Liver (tissue), 9 donors: ENCODE data around the gene ZGRF1. TPM values are rescaled to one million over a fixed set of nuclear protein-coding genes. Genes with fewer than 3 reads are reported as not detected.
"Not testable (repeated sequence)": the region's sequence is repeated elsewhere in the genome, so short reads cannot be mapped to it uniquely, and the experiment has no call there.

Source experiments
- DNase-seq: peaks from one replicate; pipeline ENCODE4 v3.0.0-alpha.2; 2017; ENCODE audit warnings: low spot score
- H3K27ac ChIP-seq, 2 donors: one replicate each; pipeline ENCODE4 v1.7.0; 2013; ENCODE audit warnings: inconsistent platforms in 2 of 2, low read length in 2 of 2, control low read depth in 1 of 2, low read depth in 1 of 2, mild to moderate bottlenecking in 1 of 2
- H3K27me3 ChIP-seq, 4 donors: one replicate each; pipeline versions ENCODE4 v1.6.1 to v1.7.0; 2013; ENCODE audit warnings: low read length in 3 of 4, inconsistent platforms in 1 of 4, mild to moderate bottlenecking in 1 of 4, moderate library complexity in 1 of 4; ENCODE audit not compliant: control insufficient read depth in 4 of 4, insufficient read depth in 4 of 4
- H3K36me3 ChIP-seq, 4 donors: one replicate each; pipeline versions ENCODE4 v1.6.1 to v1.7.0; 2013; ENCODE audit warnings: low read length in 3 of 4, mild to moderate bottlenecking in 3 of 4, low read depth in 1 of 4, moderate library complexity in 1 of 4; ENCODE audit not compliant: control insufficient read depth in 4 of 4, insufficient read depth in 3 of 4
- H3K4me1 ChIP-seq, 4 donors: one replicate each; pipeline versions ENCODE4 v1.6.1 to v1.7.0; 2013; ENCODE audit warnings: low read length in 3 of 4, mild to moderate bottlenecking in 3 of 4, moderate library complexity in 1 of 4; ENCODE audit not compliant: control insufficient read depth in 4 of 4, insufficient read depth in 4 of 4
- H3K4me3 ChIP-seq, 3 donors: one replicate each; pipeline versions ENCODE4 v1.6.1 to v1.7.0; 2013; ENCODE audit warnings: low read length in 3 of 3, control low read depth in 1 of 3, low read depth in 1 of 3, mild to moderate bottlenecking in 1 of 3
- H3K9ac ChIP-seq, 2 donors: one replicate each; pipeline ENCODE4 v1.7.0; 2013; ENCODE audit warnings: low read length in 2 of 2, mild to moderate bottlenecking in 2 of 2, moderate library complexity in 2 of 2, control low read depth in 1 of 2, low read depth in 1 of 2
- H3K9me3 ChIP-seq, 4 donors: one replicate each; pipeline versions ENCODE4 v1.6.1 to v1.7.0; 2013; ENCODE audit warnings: low read length in 3 of 4; ENCODE audit not compliant: control insufficient read depth in 4 of 4
- EGR1 ChIP-seq, 2 donors: IDR thresholded peaks; 2 replicates each; pipeline ENCODE4 v1.6.1; 2016 to 2018; ENCODE audit warnings: antibody characterized with exemption in 2 of 2, low read depth in 2 of 2
- FOXA1 ChIP-seq: IDR thresholded peaks from 2 replicates; pipeline ENCODE4 v1.6.1; 2016; ENCODE audit warnings: antibody characterized with exemption
- FOXA2 ChIP-seq: IDR thresholded peaks from 2 replicates; pipeline ENCODE4 v1.6.1; 2016; ENCODE audit warnings: antibody characterized with exemption
- GABPA ChIP-seq, 2 donors: IDR thresholded peaks in 1 of 2; conservative IDR thresholded peaks in 1 of 2; 2 replicates each; pipeline ENCODE4 v1.6.1; 2016; ENCODE audit warnings: antibody characterized with exemption in 2 of 2, mild to moderate bottlenecking in 1 of 2, moderate library complexity in 1 of 2
- HNF4A ChIP-seq, 2 donors: conservative IDR thresholded peaks; 2 replicates each; pipeline ENCODE4 v1.6.1; 2016; ENCODE audit warnings: antibody characterized with exemption in 2 of 2, mild to moderate bottlenecking in 2 of 2
- HNF4G ChIP-seq: IDR thresholded peaks from 2 replicates; pipeline ENCODE4 v1.6.1; 2016; ENCODE audit warnings: antibody characterized with exemption
- JUND ChIP-seq, 2 donors: IDR thresholded peaks; 2 replicates each; pipeline ENCODE4 v1.6.1; 2016; ENCODE audit warnings: antibody characterized with exemption in 2 of 2
- NR2F2 ChIP-seq: IDR thresholded peaks from 2 replicates; pipeline ENCODE4 v1.6.1; 2016; ENCODE audit warnings: antibody characterized with exemption
- RAD21 ChIP-seq, 2 donors: IDR thresholded peaks; 2 replicates each; pipeline ENCODE4 v1.6.1; 2016; ENCODE audit warnings: antibody characterized with exemption in 2 of 2, mild to moderate bottlenecking in 2 of 2
- RXRA ChIP-seq, 2 donors: IDR thresholded peaks; 2 replicates each; pipeline ENCODE4 v1.6.1; 2017 to 2018; ENCODE audit warnings: antibody characterized with exemption in 2 of 2, mild to moderate bottlenecking in 1 of 2
- SP1 ChIP-seq: IDR thresholded peaks from 2 replicates; pipeline ENCODE4 v1.6.1; 2018; ENCODE audit warnings: antibody characterized with exemption, mild to moderate bottlenecking
- TAF1 ChIP-seq: conservative IDR thresholded peaks from 2 replicates; pipeline ENCODE4 v1.6.1; 2016; ENCODE audit warnings: antibody characterized with exemption, mild to moderate bottlenecking
- YY1 ChIP-seq: IDR thresholded peaks from 2 replicates; pipeline ENCODE4 v1.6.1; 2016; ENCODE audit warnings: antibody characterized with exemption, mild to moderate bottlenecking
- WGBS: extraction: QIAGEN DNeasy Blood & Tissue Kit; methylation state at CpG from one replicate; pipeline ENCODE4 v1.1.7; 2013; 5-methylcytosine and 5-hydroxymethylcytosine counted together
- polyA plus RNA-seq, 2 donors: library from polyadenylated mRNA; stranded (reverse) in 1 of 2; unstranded in 1 of 2; fragments of 200-250 nt in 1 of 2; fragments of >200 nt in 1 of 2; fragmentation: Nextera tagmentation in 1 of 2; extraction: Ambion mirVana in 1 of 2; gene quantifications; one replicate each; pipeline versions ENCODE4 v1.2.1 to v1.2.3, GENCODE V29; 2013 to 2015
- total RNA-seq, 2 donors: library from RNA; depleted of rRNA; stranded (reverse); fragments of >200 nt; gene quantifications; one replicate each; pipeline ENCODE4 v1.2.3, GENCODE V29; 2014
- TF ChIP-seq, protein P1 (sequence below): IDR thresholded peaks from 2 replicates; pipeline ENCODE4 v1.6.1; 2016; ENCODE audit warnings: antibody characterized with exemption
- TF ChIP-seq, protein P2 (sequence below): IDR thresholded peaks from 2 replicates; pipeline ENCODE4 v1.6.1; 2016; ENCODE audit warnings: antibody characterized with exemption
- TF ChIP-seq, protein P3 (sequence below): fragments of 150-350 bp; IDR thresholded peaks from 2 replicates; pipeline ENCODE4 v1.5.1; 2017; ENCODE audit warnings: improper control_type of control experiment, low read depth, low read length; ENCODE audit not compliant: missing input control
- TF ChIP-seq, protein P4 (sequence below): IDR thresholded peaks from 2 replicates; pipeline ENCODE4 v1.6.1; 2016; ENCODE audit warnings: antibody characterized with exemption, mild to moderate bottlenecking
- TF ChIP-seq, protein P5 (sequence below): IDR thresholded peaks from 2 replicates; pipeline ENCODE4 v1.6.1; 2016; ENCODE audit warnings: antibody characterized with exemption
- donor health status: healthy.
- donor health status: healthy.
- donor health status: healthy.
- donor health status: healthy.
- donor health status: healthy.

The ZGRF1 gene
- total and polyA plus RNA-seq, 4 donors, result 0.38 to 12.7 (median 2.1) TPM

DNA sequence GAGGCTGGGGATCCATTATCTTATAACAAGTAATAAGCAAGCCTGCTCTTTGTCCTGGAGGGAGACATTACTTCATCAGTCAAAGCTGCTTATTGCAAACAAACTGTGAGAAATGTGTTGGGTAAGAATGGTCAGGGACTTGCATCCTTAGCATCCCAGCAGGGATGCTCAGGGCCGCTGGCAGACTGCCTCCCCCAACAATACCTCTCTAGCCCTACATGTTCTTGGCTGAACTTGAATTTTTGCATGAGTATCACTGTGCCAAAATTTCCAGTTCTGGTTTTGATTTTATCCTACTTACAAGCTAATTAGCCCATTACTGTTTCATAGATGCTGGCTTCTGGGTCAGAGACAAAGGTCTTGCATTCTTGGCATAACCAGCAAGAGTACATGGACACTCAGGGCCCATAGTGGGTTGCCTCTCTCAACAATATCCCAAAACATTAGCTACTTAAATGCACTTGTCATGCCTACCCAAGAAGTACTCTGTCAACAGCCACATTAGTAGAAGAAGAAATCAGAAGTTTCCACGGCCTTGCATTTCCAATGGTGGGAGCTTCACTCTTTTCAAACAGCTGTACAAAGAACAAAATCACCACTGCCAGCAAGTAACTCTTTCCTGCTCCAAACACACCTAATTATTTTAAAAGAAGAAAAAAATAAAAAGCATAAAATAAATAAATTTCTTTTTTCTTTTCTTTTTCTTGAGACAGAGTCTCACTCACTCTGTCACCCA is 78.9 kb downstream of the ZGRF1 start:
- WGBS, result 98% methylated on average over 2 of the region's 2 CpGs
- no peak for DNase-seq

DNA sequence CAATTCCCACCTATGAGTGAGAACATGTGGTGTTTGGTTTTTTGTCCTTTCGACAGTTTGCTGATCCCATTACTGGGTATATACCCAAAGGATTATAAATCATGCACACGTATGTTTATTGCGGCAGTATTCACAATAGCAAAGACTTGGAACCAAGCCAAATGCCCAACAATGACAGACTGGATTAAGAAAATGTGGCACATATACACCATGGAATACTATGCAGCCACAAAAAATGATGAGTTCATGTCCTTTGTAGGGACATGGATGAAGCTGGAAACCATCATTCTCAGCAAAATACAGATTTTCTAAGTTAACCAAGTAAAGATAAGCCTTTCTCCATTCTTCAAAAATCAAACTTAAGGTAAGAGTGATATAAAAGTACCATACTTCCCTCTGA is 82.4 kb downstream of the ZGRF1 start:
- not testable (repeated sequence) for H3K27ac ChIP-seq, H3K9me3 ChIP-seq

More for the DNA sequence above, 78.9 kb downstream of the ZGRF1 start:
- Histone ChIP-seq H3K9ac (no peak overlapping the region), H3K9me3 (no peaks in the 10 kb centered on the region), H3K27me3 (no peaks in the 10 kb centered on the region), H3K27ac (no peak overlapping the region), H3K4me1 (no peaks in the 10 kb centered on the region), H3K4me3 (no peak overlapping the region), H3K36me3 (no peaks in the 10 kb centered on the region)
- TF ChIP-seq YY1, result no peak
- no peak for TF ChIP-seq HNF4G
- TF ChIP-seq RAD21 (IDR thresholded peaks at IDR 0.05), result no peak
- TF ChIP-seq NR2F2, result no peak
- no peak for TF ChIP-seq FOXA1
- TF ChIP-seq, protein P1, sequence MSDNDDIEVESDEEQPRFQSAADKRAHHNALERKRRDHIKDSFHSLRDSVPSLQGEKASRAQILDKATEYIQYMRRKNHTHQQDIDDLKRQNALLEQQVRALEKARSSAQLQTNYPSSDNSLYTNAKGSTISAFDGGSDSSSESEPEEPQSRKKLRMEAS, result no peak
- no peak for TF ChIP-seq HNF4A (conservative IDR thresholded peaks at IDR 0.05)
- TF ChIP-seq SP1, result no peak

DNA sequence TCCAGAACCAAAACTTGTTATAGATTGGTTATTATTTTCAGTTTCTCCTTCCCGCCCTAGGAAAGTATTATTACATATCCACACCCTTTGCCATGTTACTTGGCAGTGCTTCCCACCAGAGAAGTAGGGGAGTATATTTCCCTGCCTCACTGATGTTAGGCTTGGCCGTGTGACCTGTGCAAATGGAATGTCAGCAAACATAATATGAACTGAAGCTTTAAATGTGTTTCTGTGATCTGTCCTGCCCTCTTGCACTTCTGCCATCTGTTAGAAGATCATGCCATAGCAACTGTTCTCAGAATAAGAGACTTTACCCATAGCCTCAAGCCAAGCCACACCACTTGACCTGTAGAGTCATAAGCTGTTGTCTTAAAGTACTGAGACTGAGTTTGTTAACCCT is 84.0 kb downstream of the ZGRF1 start:
- TF ChIP-seq, protein P2, sequence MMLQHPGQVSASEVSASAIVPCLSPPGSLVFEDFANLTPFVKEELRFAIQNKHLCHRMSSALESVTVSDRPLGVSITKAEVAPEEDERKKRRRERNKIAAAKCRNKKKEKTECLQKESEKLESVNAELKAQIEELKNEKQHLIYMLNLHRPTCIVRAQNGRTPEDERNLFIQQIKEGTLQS, result no peak
- TF ChIP-seq, protein P3, sequence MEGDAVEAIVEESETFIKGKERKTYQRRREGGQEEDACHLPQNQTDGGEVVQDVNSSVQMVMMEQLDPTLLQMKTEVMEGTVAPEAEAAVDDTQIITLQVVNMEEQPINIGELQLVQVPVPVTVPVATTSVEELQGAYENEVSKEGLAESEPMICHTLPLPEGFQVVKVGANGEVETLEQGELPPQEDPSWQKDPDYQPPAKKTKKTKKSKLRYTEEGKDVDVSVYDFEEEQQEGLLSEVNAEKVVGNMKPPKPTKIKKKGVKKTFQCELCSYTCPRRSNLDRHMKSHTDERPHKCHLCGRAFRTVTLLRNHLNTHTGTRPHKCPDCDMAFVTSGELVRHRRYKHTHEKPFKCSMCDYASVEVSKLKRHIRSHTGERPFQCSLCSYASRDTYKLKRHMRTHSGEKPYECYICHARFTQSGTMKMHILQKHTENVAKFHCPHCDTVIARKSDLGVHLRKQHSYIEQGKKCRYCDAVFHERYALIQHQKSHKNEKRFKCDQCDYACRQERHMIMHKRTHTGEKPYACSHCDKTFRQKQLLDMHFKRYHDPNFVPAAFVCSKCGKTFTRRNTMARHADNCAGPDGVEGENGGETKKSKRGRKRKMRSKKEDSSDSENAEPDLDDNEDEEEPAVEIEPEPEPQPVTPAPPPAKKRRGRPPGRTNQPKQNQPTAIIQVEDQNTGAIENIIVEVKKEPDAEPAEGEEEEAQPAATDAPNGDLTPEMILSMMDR, result no peak
- no peak for TF ChIP-seq YY1
- TF ChIP-seq FOXA1, result no peak
- TF ChIP-seq HNF4A (conservative IDR thresholded peaks at IDR 0.05), result no peak
- TF ChIP-seq FOXA2, result no peak
- TF ChIP-seq EGR1 (IDR thresholded peaks at IDR 0.05; ENCODE audit: low read depth in 2 of 2), result no peak
- TF ChIP-seq JUND (IDR thresholded peaks at IDR 0.05), result no peak
- no peak for TF ChIP-seq NR2F2
- no peak for TF ChIP-seq GABPA (IDR thresholded peaks at IDR 0.05 in 1 of 2, conservative IDR thresholded peaks at IDR 0.05 in 1 of 2)
- TF ChIP-seq, protein P1, result no peak
- no peak for TF ChIP-seq TAF1
- no peak for TF ChIP-seq HNF4G
- TF ChIP-seq, protein P4, sequence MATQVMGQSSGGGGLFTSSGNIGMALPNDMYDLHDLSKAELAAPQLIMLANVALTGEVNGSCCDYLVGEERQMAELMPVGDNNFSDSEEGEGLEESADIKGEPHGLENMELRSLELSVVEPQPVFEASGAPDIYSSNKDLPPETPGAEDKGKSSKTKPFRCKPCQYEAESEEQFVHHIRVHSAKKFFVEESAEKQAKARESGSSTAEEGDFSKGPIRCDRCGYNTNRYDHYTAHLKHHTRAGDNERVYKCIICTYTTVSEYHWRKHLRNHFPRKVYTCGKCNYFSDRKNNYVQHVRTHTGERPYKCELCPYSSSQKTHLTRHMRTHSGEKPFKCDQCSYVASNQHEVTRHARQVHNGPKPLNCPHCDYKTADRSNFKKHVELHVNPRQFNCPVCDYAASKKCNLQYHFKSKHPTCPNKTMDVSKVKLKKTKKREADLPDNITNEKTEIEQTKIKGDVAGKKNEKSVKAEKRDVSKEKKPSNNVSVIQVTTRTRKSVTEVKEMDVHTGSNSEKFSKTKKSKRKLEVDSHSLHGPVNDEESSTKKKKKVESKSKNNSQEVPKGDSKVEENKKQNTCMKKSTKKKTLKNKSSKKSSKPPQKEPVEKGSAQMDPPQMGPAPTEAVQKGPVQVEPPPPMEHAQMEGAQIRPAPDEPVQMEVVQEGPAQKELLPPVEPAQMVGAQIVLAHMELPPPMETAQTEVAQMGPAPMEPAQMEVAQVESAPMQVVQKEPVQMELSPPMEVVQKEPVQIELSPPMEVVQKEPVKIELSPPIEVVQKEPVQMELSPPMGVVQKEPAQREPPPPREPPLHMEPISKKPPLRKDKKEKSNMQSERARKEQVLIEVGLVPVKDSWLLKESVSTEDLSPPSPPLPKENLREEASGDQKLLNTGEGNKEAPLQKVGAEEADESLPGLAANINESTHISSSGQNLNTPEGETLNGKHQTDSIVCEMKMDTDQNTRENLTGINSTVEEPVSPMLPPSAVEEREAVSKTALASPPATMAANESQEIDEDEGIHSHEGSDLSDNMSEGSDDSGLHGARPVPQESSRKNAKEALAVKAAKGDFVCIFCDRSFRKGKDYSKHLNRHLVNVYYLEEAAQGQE, result no peak
- no peak for TF ChIP-seq RAD21 (IDR thresholded peaks at IDR 0.05)
- no peak for TF ChIP-seq SP1
- TF ChIP-seq, protein P5, sequence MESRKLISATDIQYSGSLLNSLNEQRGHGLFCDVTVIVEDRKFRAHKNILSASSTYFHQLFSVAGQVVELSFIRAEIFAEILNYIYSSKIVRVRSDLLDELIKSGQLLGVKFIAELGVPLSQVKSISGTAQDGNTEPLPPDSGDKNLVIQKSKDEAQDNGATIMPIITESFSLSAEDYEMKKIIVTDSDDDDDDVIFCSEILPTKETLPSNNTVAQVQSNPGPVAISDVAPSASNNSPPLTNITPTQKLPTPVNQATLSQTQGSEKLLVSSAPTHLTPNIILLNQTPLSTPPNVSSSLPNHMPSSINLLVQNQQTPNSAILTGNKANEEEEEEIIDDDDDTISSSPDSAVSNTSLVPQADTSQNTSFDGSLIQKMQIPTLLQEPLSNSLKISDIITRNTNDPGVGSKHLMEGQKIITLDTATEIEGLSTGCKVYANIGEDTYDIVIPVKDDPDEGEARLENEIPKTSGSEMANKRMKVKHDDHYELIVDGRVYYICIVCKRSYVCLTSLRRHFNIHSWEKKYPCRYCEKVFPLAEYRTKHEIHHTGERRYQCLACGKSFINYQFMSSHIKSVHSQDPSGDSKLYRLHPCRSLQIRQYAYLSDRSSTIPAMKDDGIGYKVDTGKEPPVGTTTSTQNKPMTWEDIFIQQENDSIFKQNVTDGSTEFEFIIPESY, result no peak
- TF ChIP-seq RXRA (IDR thresholded peaks at IDR 0.05), result no peak
- Histone ChIP-seq H3K27me3 (no peaks in the 10 kb centered on the region), H3K4me1 (no peaks in the 10 kb centered on the region), H3K27ac (no peak overlapping the region), H3K4me3 (no peak overlapping the region), H3K9me3 (no peaks in the 10 kb centered on the region), H3K36me3 (no peaks in the 10 kb centered on the region), H3K9ac (no peak overlapping the region)
- WGBS, result 60% methylated on average over 2 of the region's 2 CpGs
- DNase-seq, result no peak

More for the DNA sequence above, 82.4 kb downstream of the ZGRF1 start:
- not testable (repeated sequence) for H3K4me3 ChIP-seq, H3K9ac ChIP-seq, H3K4me1 ChIP-seq, H3K27me3 ChIP-seq, DNase-seq, H3K36me3 ChIP-seq
- 96% methylated on average over 2 of the region's 3 CpGs for WGBS
